Measurements from ENCODE around the gene KCNK13.
"Not testable (repeated sequence)": the region's sequence is repeated elsewhere in the genome, so short reads cannot be mapped to it uniquely, and the experiment has no call there.

Gene KCNK13

DNA sequence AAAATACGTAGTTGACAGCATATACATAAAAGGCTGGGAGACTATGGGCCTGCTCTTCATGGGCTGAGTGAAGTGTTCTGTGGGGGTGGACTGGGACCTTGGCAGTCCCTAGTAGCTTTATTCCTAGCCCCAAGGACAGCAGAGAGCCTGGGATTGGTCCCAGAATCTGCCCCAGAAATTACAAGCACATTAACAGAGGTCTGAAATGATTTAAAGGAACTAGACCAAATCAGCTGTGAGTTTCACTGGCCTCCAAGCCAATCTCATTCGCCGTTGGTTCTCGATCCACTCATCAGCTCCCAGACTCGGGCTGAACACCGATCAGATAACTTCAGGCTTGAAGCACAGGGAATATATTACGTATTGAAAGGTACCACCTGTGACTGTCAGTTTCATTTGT is 117.6 kb downstream of the KCNK13 start:
- Mint-ChIP-seq H3K4me1 (ENCODE audit: low read depth) (no peaks in the 10 kb centered on the region), H3K27ac (no peak overlapping the region), H3K27me3 (ENCODE audit: low read depth) (peaks cover 2% of the 10 kb centered on the region), H3K36me3 (ENCODE audit: low read depth) (no peaks in the 10 kb centered on the region), H3K9me3 (no peaks in the 10 kb centered on the region), H3K4me3 (no peak overlapping the region)
- no peak for DNase-seq (ENCODE audit: low spot score)

- Mint-ChIP-seq H3K9me3 (no peaks in the 10 kb centered on the region), H3K36me3 (ENCODE audit: low read depth) (no peaks in the 10 kb centered on the region), H3K4me3 (no peak overlapping the region), H3K27me3 (ENCODE audit: low read depth) (peaks cover 2% of the 10 kb centered on the region), H3K27ac (no peak overlapping the region), H3K4me1 (ENCODE audit: low read depth) (no peaks in the 10 kb centered on the region)
- no peak for DNase-seq (ENCODE audit: low spot score)
These were observed 118.3 kb downstream of the KCNK13 start for GRCh38 chr14:90179809-90180779.

DNA sequence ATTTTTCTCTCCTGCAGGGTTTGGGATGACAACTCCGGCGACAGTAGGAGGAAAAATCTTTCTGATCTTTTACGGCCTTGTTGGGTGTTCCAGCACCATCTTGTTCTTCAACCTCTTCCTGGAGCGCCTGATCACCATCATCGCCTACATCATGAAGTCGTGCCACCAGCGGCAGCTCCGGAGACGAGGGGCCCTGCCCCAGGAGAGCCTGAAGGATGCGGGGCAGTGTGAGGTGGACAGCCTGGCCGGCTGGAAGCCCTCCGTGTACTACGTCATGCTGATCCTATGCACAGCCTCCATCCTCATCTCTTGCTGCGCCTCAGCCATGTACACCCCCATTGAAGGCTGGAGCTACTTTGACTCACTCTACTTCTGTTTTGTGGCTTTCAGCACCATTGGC is 122.3 kb downstream of the KCNK13 start:
- Mint-ChIP-seq H3K27ac (no peak overlapping the region), H3K4me3 (no peak overlapping the region), H3K4me1 (ENCODE audit: low read depth) (no peaks in the 10 kb centered on the region), H3K36me3 (ENCODE audit: low read depth) (no peaks in the 10 kb centered on the region), H3K9me3 (peaks cover 8% of the 10 kb centered on the region), H3K27me3 (ENCODE audit: low read depth) (peaks cover 2% of the 10 kb centered on the region)
- DNase-seq (ENCODE audit: low spot score): no peak

- DNase-seq (ENCODE audit: low spot score): no peak
- Mint-ChIP-seq H3K9me3 (peaks cover 8% of the 10 kb centered on the region), H3K27me3 (ENCODE audit: low read depth) (peaks cover 2% of the 10 kb centered on the region), H3K27ac (no peak overlapping the region), H3K4me1 (ENCODE audit: low read depth) (no peaks in the 10 kb centered on the region), H3K36me3 (ENCODE audit: low read depth) (no peaks in the 10 kb centered on the region), H3K4me3 (no peak overlapping the region)
These were observed 122.9 kb downstream of the KCNK13 start for GRCh38 chr14:90184571-90185266.

DNA sequence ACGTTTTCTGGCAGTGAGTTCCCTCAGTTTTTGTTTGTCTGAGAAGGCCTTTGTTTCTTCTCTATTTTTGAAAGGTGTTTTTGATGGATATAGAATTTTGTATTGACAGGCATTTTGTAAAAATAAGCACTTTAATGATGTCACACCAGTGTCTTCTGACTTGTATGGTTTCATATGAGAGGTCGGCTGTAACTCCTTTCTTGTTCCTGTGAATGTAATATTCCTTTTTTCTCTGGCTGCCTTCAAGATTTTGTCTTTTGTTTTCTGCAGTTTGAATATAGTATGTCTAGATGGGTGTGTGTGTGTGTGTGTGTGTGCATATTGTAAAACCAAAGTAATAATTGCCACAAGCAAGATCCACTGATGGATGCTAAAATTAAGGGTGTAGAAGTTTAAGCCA is 126.8 kb downstream of the KCNK13 start:
- H3K4me1 Mint-ChIP-seq (ENCODE audit: low read depth): no peaks in the 10 kb centered on the region
- no peak overlapping the region for H3K4me3 Mint-ChIP-seq
- H3K36me3 Mint-ChIP-seq (ENCODE audit: low read depth): no peaks in the 10 kb centered on the region
- peaks cover 8% of the 10 kb centered on the region for H3K9me3 Mint-ChIP-seq
- DNase-seq (ENCODE audit: low spot score): no peak
- no peak overlapping the region for H3K27ac Mint-ChIP-seq
- no peaks in the 10 kb centered on the region for H3K27me3 Mint-ChIP-seq (ENCODE audit: low read depth)

- H3K4me3 Mint-ChIP-seq: no peak overlapping the region
These were observed 129.4 kb downstream of the KCNK13 start for GRCh38 chr14:90191154-90191553.

GRCh38 chr14:90191585-90191984 is 129.8 kb downstream of the KCNK13 start:
- H3K27me3 Mint-ChIP-seq (ENCODE audit: low read depth): peaks cover 2% of the 10 kb centered on the region
- no peak for DNase-seq (ENCODE audit: low spot score)
- no peaks in the 10 kb centered on the region for H3K4me1 Mint-ChIP-seq (ENCODE audit: low read depth)
- no peak overlapping the region for H3K4me3 Mint-ChIP-seq
- H3K36me3 Mint-ChIP-seq (ENCODE audit: low read depth): no peaks in the 10 kb centered on the region
- no peak overlapping the region for H3K27ac Mint-ChIP-seq
- peaks cover 8% of the 10 kb centered on the region for H3K9me3 Mint-ChIP-seq

More at GRCh38 chr14:90191154-90191553, 129.4 kb downstream of the KCNK13 start:
- DNase-seq (ENCODE audit: low spot score): no peak
- no peak overlapping the region for H3K27ac Mint-ChIP-seq
- H3K4me1 Mint-ChIP-seq (ENCODE audit: low read depth): no peaks in the 10 kb centered on the region
- H3K36me3 Mint-ChIP-seq (ENCODE audit: low read depth): no peaks in the 10 kb centered on the region
- H3K9me3 Mint-ChIP-seq: peaks cover 8% of the 10 kb centered on the region
- H3K27me3 Mint-ChIP-seq (ENCODE audit: low read depth): peaks cover 2% of the 10 kb centered on the region

GRCh38 chr14:90193925-90194324 is 132.1 kb downstream of the KCNK13 start:
- Mint-ChIP-seq H3K4me1 (ENCODE audit: low read depth) (no peaks in the 10 kb centered on the region), H3K36me3 (ENCODE audit: low read depth) (no peaks in the 10 kb centered on the region), H3K27ac (no peak overlapping the region), H3K9me3 (no peaks in the 10 kb centered on the region), H3K27me3 (ENCODE audit: low read depth) (peaks cover 2% of the 10 kb centered on the region), H3K4me3 (no peak overlapping the region)
- DNase-seq (ENCODE audit: low spot score): peak; percentile 6

- Mint-ChIP-seq H3K27me3 (ENCODE audit: low read depth) (peaks cover 2% of the 10 kb centered on the region), H3K27ac (no peak overlapping the region), H3K36me3 (ENCODE audit: low read depth) (no peaks in the 10 kb centered on the region), H3K4me3 (no peak overlapping the region), H3K4me1 (ENCODE audit: low read depth) (no peaks in the 10 kb centered on the region), H3K9me3 (no peaks in the 10 kb centered on the region)
- DNase-seq (ENCODE audit: low spot score): no peak
These were observed 132.9 kb downstream of the KCNK13 start for GRCh38 chr14:90194706-90195105.

DNA sequence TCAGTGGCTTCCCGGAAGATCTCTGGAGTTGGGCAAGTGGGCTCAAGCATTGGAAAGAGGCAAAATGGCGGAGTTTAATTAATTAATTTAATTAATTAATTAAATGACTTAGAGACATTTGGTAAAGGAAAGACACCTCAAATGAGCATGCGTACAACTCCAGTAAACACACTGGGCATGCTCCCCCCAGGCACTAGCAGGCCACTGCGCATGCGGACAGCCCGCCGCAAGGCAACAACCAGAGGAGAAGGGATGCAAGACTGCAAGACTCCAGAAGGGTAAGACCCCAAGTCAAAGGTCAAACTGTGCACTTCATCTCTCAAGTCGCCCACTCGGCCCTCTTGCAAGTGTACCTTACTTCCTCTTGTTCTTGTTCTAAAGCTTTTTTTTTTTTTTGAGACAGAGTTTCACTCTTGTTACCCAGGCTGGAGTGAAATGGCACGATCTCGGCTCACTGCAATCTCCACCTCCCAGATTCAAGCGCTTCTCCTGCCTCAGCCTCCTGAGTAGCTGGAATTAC is 136.8 kb downstream of the KCNK13 start:
- H3K4me3 Mint-ChIP-seq: no peak overlapping the region
- H3K36me3 Mint-ChIP-seq (ENCODE audit: low read depth): no peaks in the 10 kb centered on the region
- H3K27ac Mint-ChIP-seq: no peak overlapping the region
- DNase-seq (ENCODE audit: low spot score): no peak
- H3K27me3 Mint-ChIP-seq (ENCODE audit: low read depth): peaks cover 2% of the 10 kb centered on the region
- no peaks in the 10 kb centered on the region for H3K4me1 Mint-ChIP-seq (ENCODE audit: low read depth)
- H3K9me3 Mint-ChIP-seq: no peaks in the 10 kb centered on the region

GRCh38 chr14:90200546-90200945 is 138.8 kb downstream of the KCNK13 start:
- H3K9me3 Mint-ChIP-seq; H3K27ac Mint-ChIP-seq; H3K4me3 Mint-ChIP-seq; H3K27me3 Mint-ChIP-seq (ENCODE audit: low read depth); H3K4me1 Mint-ChIP-seq (ENCODE audit: low read depth); H3K36me3 Mint-ChIP-seq (ENCODE audit: low read depth); DNase-seq (ENCODE audit: low spot score): not testable (repeated sequence)

- H3K27me3 Mint-ChIP-seq (ENCODE audit: low read depth): no peaks in the 10 kb centered on the region
- no peak overlapping the region for H3K27ac Mint-ChIP-seq
- H3K4me1 Mint-ChIP-seq (ENCODE audit: low read depth): no peaks in the 10 kb centered on the region
- H3K36me3 Mint-ChIP-seq (ENCODE audit: low read depth): no peaks in the 10 kb centered on the region
- DNase-seq (ENCODE audit: low spot score): no peak
- no peaks in the 10 kb centered on the region for H3K9me3 Mint-ChIP-seq
- H3K4me3 Mint-ChIP-seq: no peak overlapping the region
These were observed 139.6 kb downstream of the KCNK13 start for GRCh38 chr14:90201344-90201743.

DNA sequence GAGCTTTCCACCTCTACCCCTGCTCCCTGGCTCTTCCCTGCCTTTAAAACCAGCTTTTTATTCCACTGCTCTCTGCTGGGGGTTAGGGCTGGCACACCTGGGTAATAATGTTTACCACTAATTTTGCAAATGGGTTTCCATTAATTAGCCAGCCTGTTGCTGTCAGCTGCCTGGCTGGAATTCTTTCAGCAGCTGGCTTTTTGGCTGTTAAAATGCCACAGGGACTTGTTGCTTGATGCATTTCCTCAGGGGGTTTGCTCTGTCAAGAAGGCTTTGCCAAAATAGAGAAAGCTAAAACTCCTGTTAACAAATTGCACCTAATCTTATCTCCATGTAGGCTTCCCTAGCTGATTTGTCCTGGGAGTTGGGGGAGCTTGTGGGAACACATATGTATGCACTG is 142.7 kb downstream of the KCNK13 start:
- DNase-seq (ENCODE audit: low spot score): no peak
- H3K9me3 Mint-ChIP-seq: no peaks in the 10 kb centered on the region
- no peak overlapping the region for H3K4me3 Mint-ChIP-seq
- H3K27me3 Mint-ChIP-seq (ENCODE audit: low read depth): no peaks in the 10 kb centered on the region
- no peak overlapping the region for H3K27ac Mint-ChIP-seq
- no peaks in the 10 kb centered on the region for H3K36me3 Mint-ChIP-seq (ENCODE audit: low read depth)
- H3K4me1 Mint-ChIP-seq (ENCODE audit: low read depth): no peaks in the 10 kb centered on the region

DNA sequence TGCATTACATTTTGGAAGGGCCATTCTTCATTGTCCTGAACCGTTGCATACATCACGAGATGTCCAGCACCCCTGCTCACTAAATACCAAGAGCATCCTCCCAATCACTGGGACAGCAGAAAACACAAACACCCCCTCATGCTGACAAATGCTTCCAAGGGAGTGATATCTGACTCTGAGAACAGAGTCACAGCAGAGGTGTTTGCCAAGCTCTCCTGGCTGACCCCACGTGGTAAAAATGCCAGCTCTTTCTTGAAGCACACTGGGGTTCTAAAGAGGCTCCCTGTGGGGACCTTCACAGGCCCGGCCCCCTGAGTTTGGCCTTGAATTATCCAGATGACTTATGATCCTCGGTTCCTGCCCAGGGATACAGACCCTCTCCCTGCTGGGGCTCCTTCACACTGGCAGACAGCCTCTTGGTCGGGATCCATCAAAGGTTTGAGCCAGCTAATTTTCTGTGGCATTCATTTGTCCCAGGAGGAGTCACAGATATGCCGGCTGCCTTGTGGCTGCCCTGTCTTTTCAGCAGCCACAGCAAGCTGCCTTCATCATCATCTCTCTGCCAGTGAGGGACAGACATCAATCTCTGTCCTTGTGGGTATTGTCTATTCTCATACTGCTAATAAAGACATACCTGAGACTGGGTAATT is 151.4 kb downstream of the KCNK13 start:
- no peaks in the 10 kb centered on the region for H3K27me3 Mint-ChIP-seq (ENCODE audit: low read depth)

More for the DNA sequence above, 151.4 kb downstream of the KCNK13 start:
- Mint-ChIP-seq H3K4me1 (ENCODE audit: low read depth) (no peaks in the 10 kb centered on the region), H3K36me3 (ENCODE audit: low read depth) (no peaks in the 10 kb centered on the region), H3K4me3 (no peak overlapping the region), H3K9me3 (peaks cover 6% of the 10 kb centered on the region), H3K27ac (no peak overlapping the region)
- no peak for DNase-seq (ENCODE audit: low spot score)

All from T-helper 2 cell treated with Interferon-gamma antibody and Interleukin-4, amounts not matched to agents 5 μg/mL and 100 μg/mL, for 36 hours (primary cell).